DMS 273 (cell line): Measurements from ENCODE around the gene NTN5.

ENCODE experiments used
- DNase-seq: peaks from one replicate; lab custom pipeline; 2025; ENCODE audit not compliant: unreplicated experiment; lab: John Stamatoyannopoulos, UW

Gene NTN5

GRCh38 chr19:48630296-48631063, 42.3 kb downstream of the NTN5 start:
- peak; percentile 60 for DNase-seq

DNA sequence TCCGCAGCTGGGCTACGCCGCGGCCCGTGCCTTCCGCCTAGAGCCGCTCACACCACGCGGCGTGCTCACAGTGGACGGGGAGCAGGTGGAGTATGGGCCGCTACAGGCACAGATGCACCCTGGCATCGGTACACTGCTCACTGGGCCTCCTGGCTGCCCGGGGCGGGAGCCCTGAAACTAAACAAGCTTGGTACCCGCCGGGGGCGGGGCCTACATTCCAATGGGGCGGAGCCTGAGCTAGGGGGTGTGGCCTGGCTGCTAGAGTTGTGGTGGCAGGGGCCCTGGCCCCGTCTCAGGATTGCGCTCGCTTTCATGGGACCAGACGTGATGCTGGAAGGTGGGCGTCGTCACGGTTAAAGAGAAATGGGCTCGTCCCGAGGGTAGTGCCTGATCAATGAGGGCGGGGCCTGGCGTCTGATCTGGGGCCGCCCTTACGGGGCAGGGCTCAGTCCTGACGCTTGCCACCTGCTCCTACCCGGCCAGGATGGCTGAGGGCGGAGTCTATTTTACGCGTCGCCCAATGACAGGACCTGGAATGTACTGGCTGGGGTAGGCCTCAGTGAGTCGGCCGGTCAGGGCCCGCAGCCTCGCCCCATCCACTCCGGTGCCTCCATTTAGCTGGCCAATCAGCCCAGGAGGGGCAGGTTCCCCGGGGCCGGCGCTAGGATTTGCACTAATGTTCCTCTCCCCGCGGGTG, 43.1 kb downstream of the NTN5 start:
- peak; percentile 58 for DNase-seq

DNA sequence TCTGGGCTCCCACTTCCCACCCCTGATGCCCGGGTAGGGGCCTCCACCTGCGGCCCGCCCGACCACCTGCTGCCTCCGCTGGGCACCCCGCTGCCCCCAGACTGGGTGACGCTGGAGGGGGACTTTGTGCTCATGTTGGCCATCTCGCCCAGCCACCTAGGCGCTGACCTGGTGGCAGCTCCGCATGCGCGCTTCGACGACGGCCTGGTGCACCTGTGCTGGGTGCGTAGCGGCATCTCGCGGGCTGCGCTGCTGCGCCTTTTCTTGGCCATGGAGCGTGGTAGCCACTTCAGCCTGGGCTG, 43.6 kb downstream of the NTN5 start:
- DNase-seq: no peak

DNA sequence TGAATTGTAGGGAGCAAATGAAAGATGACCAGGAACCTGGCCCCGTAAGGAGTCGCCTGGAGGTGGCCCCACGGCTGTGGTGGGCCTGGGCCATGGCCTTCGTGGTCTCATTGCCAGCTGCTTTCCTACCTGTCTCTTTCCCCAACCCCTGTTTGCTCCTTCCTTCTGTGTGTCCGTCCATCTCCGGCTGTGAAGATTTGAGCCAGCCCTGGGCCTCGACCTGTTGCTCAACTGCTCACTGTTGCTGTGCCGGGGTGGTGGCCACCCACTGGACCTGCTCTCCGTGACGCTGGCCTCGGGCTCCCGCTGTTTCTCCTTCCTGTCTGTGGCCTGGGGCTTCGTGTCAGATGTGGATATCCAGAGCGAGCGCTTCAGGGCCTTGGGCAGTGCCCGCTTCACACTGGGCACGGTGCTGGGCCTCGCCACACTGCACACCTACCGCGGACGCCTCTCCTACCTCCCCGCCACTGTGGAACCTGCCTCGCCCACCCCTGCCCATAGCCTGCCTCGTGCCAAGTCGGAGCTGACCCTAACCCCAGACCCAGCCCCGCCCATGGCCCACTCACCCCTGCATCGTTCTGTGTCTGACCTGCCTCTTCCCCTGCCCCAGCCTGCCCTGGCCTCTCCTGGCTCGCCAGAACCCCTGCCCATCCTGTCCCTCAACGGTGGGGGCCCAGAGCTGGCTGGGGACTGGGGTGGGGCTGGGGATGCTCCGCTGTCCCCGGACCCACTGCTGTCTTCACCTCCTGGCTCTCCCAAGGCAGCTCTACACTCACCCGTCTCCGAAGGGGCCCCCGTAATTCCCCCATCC, 44.1 kb downstream of the NTN5 start:
- DNase-seq: no peak

GRCh38 chr19:48627865-48628314, 44.9 kb downstream of the NTN5 start:
- DNase-seq: no peak

GRCh38 chr19:48627201-48627864, 45.5 kb downstream of the NTN5 start:
- no peak for DNase-seq

- no peak for DNase-seq
Observed at GRCh38 chr19:48625891-48626327, 46.9 kb downstream of the NTN5 start.

DNA sequence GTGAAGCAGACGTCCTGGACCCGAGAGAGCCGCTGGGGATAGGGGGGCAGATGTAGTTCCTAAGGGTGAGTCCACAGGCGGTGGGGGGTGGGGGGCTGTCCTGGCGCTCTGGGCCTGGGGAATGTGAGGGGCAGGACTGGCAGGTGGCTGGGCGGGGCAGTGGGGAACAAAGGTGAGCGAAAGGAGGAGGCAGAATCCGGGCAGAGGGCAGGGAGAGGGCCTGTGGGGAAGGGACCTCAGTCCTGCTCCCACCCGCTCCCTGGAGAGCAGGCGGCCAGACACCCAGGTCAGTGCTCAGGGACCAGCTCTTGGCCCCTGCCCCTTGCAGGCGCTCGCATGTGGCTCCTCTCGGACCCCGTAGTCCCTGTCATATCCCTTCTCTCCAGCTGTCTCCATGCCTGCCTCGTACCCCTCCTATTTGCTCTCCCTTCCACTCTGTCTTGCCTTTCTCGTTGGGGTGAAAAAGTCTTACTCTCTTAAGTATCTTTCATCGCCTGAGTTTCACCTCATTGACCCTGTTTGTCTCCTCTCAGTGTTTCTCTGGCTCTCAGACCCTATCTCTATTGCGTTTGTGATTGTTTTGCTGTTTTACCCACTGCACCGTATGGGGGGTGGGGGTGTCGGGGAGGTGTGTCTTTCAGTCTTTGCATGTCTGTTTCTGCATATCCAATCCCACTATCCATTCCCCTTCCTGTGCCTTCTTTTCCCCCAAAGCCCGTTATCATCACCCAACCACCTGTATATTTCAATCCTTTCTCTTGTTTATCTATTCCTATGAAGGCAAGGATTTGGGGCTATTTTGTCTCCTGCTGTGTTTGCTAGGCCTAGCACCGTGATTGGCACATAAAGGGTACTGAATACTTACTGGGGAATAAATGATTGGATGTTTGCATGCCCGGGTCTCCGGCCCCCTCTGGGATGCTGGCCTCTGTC, 47.8 kb downstream of the NTN5 start:
- no peak for DNase-seq

- peak; percentile 99 for DNase-seq
Observed at GRCh38 chr19:48624067-48624594, 48.7 kb downstream of the NTN5 start.

- DNase-seq: peak; percentile 82
Observed at GRCh38 chr19:48623556-48624066, 49.2 kb downstream of the NTN5 start.

GRCh38 chr19:48619692-48620585, 52.9 kb downstream of the NTN5 start:
- no peak for DNase-seq

DNA sequence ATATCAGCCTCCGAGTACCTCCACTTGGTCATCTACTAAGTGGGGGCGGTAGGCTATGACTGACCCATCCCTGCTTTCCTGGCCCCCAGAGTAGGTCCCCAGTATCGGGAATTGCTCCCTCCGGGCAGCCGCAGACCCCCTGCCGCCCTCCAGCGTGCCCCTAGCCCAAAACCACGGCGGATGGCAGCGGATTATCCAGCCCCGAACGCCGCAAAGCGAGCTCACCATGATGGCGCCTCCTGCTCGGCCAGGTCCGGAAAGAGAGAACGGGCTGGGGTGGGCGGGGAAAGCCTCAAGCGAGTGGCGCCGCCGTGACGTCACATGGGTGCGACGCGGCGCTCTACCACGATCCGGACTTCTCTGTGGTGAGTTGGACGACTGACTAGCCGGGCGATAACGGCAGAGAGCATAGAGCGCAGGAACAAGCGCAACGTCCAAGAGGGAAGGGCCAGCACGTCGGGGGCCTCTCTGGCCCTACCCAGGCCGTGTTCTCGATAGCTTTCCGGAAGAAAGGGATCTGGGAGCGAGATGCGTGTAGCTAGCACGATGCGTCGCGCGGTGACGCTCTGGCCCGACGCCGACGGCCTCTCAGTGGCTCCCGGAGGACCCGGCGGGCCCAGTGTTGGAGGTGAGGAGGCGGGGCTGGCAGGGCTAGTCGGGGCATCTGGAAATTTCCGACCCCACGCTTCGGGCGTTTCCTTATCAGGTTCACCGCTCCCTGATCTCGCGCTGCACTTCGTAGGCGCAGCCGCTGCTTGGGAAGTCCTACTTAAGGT, 53.7 kb downstream of the NTN5 start, which contains the start of the genes RPL18 and SPHK2:
RPL18 (minus strand) TSS at position 263 of the 776 bp plus-strand sequence; CDS start at position 228, 35 bp downstream.
SPHK2 (plus strand) TSS at position 591 of the 776 bp plus-strand sequence. CDS start 1,009 bp downstream, outside the sequence.
- peak; percentile 99 for DNase-seq

DNA sequence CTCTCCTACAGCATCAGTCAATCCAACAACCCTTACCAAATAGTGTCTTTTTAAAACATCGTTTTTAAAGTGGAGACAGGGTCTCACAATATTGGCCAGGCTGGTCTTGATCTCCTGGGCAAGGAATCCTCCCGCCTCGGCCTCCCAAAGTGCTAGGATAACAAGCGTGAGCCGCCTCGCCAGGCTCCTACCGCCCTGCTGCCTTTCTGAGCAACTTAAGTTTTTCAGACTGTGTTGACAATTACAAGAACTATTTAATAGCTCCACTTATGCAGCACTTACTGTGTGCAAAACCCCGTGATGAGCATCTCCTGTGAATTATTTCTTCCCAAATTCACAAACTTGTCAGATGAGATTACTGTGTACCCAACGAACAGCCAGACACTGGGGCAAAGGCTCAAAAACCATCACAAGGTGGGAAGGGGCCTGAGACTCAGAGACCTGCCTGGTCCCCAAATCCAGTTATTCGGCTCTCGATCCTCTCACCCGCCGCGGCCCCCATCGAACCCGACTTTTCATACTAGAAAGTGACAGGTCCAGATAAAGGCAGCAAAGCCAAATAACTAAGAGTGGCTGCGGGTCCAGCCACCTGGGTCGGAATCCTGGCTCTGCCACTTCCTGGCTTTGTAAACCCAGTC, 54.4 kb downstream of the NTN5 start:
- no peak for DNase-seq

- peak; percentile 52 for DNase-seq
Observed at GRCh38 chr19:48617146-48617937, 55.5 kb downstream of the NTN5 start.

GRCh38 chr19:48616491-48617056, 56.2 kb downstream of the NTN5 start:
- no peak for DNase-seq

DNA sequence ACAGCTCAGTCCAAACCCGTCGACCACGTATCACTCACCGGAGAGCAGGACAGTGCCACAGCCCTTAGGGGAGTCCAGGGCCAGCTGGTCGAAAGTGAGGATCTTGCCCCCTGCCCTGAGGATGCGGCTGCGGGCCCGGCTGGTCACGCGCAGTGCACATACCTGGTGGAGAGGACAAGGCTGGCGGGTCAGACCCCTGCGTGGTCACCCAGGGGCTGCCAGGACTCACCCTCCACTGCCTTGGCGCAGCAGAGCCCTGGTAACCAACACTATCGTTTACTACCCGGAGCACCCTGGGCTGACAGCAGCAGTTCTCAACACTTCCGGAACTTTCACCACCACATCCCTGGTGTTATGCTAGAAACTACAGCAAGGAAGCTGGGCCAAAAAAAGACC, 56.8 kb downstream of the NTN5 start:
- no peak for DNase-seq
